ENCODE measurements around the gene INSL4.

Gene INSL4

GRCh38 chr9:5195463-5195862 is 35.8 kb upstream of the INSL4 start:
- TF ChIP-seq CTCF (conservative IDR thresholded peaks at IDR 0.05), result no peak
- no peak overlapping the region for H3K27ac ChIP-seq

GRCh38 chr9:5205071-5205470 is 26.1 kb upstream of the INSL4 start:
- no peak overlapping the region for H3K27ac ChIP-seq
- no peak for TF ChIP-seq CTCF (conservative IDR thresholded peaks at IDR 0.05)

DNA sequence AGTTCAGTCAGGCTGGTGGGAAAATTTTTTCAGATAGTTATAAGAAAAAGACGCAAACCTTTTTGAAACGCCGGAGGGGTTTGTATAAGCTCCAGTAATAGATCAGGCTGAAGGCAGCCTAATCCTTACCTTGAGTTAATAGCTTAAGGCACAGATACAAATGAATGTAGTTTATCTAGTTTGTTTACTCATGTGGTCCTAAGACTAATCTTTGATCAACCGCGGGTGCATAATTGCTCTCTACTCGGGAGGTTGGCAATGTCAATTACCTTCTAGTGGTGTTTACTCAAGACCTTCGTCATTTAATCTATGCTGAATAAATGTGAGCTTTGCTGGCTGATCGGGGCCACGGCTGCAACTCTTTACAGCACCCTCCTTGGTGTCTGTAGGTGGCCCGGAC is 665 bp upstream of the INSL4 start:
- no peak for TF ChIP-seq CTCF (conservative IDR thresholded peaks at IDR 0.05)
- no peak overlapping the region for H3K27ac ChIP-seq

GRCh38 chr9:5263351-5264218 is 32.4 kb downstream of the INSL4 start:
- peak; percentile 65 for TF ChIP-seq CTCF (conservative IDR thresholded peaks at IDR 0.05)
- H3K27ac ChIP-seq, result no peak overlapping the region

DNA sequence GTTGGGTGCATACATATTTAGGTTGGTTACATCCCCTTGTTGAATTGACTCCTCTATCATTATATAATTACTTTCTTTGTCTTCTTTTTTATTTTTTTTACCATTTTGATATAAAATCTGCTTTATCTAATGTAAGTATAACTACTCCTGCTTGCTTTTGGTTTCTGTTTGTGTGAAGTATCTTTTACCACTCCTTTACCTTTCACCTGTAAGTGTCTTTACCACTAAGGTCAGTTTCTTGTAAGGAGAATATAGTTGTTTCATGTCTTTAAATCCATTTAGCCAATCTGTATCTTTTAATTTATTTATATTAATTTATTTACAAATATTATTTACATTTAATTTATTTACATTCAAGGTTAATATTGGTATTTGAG is 33.0 kb downstream of the INSL4 start:
- H3K27ac ChIP-seq, result no peak overlapping the region
- TF ChIP-seq CTCF (conservative IDR thresholded peaks at IDR 0.05), result no peak

DNA sequence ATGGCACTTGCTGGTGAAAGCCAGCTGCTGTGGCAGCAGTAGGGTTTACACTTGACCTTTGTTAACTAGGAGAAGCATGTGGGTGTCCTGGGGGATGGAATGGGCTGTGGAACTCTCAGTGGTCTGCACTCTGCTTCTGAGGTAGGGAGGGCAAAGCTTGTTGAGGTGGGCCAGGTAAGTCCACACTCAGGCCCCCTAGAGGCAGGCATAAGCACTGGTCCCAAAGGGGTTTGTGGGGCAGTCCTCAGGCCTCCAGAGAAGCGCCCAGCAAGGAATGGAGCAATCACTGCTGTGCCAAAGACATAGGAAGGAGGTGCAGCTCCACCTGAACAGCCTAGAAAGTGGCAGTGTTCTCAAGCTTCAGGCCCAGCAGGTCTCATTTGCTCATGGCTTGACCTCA is 34.7 kb downstream of the INSL4 start:
- H3K27ac ChIP-seq, result no peak overlapping the region
- TF ChIP-seq CTCF (conservative IDR thresholded peaks at IDR 0.05), result no peak

DNA sequence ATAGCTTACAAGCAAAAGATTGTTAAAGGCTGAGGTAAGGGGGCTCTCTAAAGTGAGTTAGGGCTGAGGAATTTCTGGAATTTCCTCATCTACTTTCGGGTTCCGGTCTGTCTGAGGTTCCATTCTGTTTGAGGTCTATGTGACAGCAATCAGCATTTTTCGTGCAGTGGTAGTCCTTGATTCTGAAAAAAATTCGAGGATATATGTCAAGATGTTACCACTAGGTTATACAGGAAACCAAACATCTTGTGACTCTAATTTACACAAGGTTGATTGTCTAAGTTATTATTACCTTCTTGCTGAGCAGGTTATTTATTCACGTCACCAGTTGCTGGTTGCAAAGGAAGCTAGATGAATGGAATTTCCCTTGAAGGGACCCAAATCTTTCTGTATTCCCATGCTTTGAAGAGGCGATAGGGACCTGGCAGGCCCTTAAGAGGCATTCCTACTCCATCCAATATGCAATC is 38.1 kb downstream of the INSL4 start:
- no peak for TF ChIP-seq CTCF (conservative IDR thresholded peaks at IDR 0.05)
- no peak overlapping the region for H3K27ac ChIP-seq

Data from VCaP (cell line).